GM21723 (cell line): Measurements from ENCODE around the gene TSPEAR.

Source experiments
- ATAC-seq: cut with Tn5 transposase; IDR thresholded peaks from one replicate; pipeline ENCODE4 v1.9.1; 2021; ENCODE audit warnings: mild to moderate bottlenecking, moderate library complexity; ENCODE audit not compliant: unreplicated experiment

TSPEAR gene

DNA sequence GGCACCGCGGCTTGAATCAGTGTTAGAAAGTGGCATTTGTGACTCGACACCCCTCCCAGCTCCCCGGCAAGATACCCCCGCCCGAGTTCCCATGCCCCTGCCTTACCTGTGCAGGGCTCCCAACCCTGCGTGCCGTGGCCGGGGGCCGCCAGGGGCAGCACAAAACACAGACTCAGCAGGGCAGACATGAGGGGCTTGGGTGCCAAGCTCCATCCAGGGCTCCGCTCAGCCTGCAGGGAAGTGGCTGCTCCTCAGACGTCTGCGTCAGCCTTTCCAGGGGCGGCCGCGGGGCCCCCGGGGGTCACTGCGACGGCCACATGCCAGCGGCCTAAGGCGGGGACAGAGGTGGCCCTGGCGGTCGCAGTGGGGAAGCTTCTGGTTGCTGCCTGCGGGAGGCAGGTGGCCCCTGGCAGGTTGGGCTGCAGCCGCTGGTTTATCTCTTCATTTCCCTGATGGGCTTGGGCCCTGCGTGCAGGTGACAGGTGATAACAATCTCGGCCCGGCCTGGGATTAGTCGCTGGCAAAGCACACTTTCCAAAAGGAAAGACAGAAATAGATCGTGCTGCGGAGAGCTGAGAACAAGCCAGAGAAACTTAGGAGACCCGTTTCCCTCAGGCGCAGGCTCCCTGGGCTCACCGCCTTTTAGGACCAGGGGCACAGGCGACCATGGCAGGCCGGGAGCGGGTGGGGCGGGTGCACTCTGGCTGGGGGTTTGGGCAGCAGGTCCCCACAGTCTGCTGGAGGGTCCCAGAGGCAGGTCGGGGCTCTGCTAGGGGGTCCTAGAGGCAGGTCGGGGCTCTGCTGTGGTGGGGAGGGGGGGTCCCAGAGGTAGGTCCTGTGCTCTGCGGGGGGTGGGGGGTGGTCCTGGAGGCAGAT, at the start of gene TSPEAR:
TSS of gene TSPEAR (minus strand) at position 246 of the 876 bp plus-strand sequence. CDS start at position 188, 58 bp downstream.
- no peak for ATAC-seq

DNA sequence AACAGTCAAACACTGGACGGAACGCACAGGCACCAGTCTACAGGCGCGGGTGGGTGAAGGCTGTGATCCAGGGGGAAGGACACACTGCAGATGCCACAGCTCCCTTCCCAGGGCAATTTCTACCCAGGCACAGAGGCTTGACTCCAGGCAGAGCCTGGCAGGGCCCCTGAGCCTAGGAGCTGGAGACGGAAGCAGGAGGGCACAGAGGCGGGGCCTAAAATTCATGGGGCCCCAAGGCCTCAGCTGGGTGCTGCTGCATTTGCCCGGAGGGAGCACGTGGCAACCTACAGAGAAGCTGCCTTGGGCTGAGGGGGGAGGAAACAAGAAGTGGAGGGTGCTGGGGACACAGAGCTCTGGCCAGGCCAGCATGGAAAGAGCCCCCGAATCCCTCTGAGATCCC, 49.0 kb upstream of the TSPEAR start:
- ATAC-seq, result no peak

DNA sequence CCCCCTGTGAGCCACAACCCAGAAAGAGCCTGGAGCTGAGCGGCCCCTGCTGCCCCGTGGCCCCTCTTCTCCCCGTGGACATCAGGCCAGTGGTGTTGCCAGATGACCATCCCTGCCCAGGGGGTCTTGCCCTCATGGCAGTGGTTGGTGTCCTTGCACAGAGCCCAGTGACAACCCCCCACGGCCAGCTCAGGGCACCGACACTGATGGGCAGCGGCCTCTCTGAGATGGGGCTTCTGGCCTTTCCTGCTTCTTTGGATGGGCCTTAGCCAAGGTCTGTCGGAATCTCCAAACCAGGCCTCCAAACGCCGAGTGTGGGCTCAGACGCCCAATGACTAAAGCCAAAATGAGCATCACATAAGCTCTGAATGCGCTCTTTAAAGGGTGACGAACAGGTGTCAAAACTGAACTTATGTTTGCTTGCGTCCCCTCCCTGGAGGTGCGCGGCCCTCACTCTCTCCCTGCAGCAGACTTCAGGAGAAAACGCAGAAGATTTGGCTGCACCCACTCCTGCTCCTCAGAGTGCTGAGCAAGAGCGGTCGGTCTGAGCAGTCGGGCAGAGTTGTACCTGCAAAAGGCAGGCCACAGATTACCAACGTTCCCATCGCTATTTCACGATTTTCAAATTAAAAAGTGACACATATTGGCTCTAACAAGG, 48.4 kb upstream of the TSPEAR start:
- no peak for ATAC-seq

DNA sequence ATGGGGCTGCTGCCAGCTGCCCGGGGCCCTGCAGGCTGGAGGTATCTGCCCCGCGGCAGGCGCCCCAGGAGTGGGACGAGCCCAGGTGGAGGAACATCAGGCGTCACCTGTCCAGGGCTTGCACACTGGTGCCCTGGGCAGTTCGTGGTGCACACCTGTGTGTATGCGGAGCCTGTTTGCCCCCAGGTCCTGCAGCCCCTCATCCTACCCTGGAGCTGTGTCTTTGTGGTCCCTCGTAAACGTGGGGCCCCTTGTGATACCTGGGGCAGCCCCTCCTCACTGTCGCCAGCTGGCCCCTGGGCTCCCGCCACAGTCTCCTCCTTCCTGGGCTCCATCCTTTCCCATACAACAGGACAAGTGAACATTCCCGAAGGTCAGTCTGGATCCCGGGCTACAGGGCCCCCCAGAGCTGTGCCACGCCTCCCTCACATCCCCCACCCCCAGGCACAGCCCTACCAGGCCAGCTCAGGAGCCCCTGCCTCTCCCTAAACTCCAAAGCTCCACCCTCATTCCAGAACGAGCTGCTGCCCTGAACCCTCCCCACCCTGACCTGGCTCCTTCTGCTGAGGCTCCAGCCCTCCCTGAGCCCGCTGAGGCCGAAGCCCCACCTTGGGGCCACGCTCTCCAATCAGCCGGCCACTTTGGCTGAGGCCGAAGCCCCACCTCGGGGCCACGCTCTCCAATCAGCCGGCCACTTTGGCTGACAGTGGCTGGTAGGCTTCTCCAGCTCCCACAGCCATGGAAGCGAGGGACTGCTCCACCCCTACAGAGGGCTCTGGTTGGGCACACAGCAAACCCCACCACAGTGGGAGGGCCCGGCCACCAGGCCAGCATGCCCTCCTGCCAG, 47.6 kb upstream of the TSPEAR start:
- no peak for ATAC-seq

DNA sequence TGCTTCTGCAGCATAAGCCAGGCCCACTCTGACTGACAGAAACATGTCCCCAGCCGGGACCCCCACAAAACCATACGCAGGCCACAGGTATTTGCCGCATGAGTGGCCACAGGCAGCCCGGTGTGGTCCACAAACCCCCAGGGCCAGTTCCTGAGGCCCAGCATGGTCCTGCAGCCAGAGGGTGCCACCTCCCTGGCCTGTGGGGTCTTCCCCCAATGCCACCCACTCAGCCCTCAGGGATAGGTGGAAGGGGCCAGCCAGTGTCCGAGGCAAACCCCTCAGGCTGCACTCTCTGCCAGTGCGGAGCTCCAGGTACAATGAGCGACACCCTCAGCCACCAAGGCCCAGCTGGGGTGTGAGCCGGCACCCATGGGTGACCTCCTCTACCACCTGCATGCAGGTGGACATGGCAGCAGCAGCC, 46.8 kb upstream of the TSPEAR start:
- ATAC-seq, result no peak

DNA sequence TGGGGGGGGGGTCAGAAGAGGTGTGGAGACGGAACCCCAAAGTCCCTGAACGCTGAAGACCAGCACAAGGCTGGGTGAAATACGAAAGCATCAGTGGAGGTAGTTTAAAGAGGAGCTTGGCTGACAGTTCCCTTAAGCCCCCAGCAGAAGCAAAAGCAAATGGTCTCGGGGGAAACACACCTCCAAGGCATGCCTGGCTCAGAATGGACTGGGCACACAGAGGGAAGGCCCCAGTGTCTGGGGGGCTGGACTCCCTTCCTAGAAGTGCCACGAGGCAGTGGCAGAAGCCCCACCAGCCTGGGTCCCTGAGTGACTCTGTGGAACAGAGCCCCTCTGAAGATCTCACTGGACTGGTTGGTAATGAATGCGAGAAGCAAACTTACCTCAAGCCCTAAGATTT, 46.4 kb upstream of the TSPEAR start:
- no peak for ATAC-seq

DNA sequence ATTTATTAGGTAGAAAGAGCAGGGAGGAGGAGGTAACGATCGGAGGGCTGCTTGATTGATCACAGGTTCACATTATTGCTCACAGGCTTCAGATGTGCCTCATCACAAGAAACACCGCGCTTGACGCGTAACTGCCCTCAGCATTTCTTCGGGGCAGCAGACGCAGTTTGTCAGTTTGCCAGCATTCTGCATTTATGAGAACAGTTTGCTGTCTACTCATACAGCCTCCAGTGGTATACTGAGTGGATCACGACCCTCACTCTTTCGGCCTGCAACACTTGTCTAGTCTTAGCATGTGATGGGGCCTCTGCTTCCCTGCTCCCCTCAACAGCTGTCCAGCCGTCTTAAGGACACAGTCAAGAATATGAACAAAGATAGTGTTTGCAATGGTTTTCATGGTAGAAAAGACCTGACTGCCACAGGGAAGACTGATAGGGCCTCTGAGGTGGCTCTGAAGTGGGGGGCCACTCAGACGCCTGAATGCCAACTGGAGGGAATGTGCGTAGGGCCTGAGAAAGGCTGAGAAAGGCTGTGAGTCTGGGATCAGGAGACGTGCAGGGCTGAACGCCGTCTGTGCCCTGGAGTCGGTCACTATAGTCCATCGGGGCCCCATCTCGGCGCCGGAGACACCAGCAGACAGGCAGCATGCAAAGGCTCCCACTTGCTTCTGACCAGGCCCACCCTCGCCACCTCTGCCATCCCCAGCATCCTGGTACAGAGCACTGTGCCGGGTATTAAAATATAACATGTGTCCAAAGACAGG, 45.2 kb upstream of the TSPEAR start:
- no peak for ATAC-seq

DNA sequence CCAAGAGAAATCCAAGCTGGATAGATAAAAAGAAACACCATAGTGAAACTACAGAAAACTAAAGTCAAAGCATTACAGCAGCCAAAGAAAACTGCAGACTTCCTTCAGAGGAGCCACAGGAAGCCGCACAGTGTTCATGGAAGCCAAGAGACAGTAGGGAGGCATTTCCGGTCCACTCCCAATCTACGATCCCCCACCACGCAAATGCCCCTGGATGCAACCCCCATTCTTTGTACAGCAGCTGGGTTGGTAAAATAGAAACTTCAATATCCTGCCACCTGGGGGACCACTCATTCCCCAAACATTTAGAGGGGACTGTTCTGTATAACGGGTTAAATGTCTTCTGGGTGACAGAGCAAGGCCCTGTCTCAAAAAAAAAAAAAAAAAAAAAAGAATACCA, 43.9 kb upstream of the TSPEAR start:
- no peak for ATAC-seq

DNA sequence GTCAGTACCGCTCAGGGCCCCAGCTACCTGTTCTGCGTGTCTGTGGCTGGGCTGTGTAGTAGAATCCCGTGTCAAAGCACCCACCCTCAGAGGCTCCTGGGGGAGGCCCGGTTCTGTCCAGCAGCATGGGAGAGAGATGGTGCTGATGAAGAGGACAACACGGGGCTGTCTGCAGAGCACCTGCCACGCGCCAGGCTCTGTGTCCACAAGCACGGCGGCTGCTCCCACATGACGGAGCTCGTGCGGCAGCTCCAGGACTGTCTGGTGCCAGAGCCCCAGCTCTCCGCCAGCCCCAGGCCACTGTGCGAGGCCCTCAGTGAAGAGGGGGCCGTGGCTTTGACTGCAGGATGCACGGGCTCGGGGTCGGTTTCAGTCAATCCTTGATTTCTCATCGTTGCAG, 42.0 kb upstream of the TSPEAR start:
- no peak for ATAC-seq

DNA sequence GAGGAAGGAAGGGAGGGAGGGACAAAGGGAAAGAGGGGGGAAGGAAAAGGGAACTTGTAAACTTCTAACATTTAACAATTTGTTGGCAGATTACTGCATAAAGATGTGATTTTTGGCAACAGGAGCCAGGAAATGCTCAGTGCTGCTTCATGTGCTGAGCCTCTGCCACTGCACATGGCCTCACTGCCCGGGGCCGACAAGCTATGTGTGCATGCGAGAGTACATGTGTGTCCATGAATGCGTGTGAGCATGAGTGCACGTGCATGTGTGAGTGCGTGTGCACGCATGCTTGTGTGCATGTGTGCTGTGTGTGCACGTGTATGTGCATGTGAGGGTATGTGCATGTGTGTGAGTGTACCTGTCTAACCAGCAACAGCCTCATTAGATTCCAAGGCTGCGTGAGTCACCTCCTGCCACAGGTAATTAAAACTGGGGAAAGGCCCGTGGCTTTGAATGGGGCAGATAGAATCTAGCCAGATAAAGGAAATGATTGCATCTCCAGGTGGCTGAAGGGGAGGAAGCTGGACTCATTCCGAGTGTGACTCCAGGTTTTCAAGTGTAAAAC, 41.4 kb upstream of the TSPEAR start:
- no peak for ATAC-seq

DNA sequence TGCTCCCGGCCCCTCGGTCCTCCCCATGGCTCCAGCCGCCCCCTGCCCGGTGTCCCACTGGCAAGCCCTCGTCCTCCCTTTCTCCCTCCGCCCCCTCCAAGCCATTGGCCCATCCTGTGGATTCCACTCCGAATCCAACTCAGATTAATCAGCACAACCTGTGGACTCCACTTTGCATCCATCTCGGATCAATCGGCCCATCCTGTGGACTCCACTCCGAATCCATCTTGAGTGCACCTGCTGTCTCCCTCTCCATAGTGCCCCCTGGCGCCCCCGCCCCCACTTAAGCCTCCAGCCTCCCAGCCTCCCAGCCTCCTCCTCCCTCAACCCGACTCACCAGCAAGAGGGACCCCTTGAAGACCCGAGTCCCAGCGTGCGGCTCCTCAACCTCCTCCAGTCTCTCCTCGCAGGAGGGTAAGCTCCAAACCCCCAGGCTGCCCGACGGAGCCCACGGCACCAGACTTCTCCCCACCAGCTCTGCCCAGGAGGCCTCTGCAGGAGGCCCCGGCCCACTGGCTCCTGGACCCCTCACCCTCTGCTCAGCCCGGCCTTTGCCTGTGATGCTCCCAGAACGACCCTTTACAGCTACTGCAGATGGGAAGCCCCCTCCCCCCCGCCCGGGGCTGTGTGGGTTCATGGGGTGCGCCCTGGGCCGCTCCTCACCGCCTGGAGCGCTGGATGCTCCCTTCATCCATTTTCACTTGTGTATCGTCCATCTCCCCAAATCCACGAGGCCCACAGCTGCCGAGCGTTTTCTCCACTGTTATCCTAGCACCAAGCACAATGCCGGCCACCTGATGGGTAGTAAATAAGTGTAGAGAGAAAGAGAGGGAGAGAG, 40.6 kb upstream of the TSPEAR start:
- no peak for ATAC-seq

DNA sequence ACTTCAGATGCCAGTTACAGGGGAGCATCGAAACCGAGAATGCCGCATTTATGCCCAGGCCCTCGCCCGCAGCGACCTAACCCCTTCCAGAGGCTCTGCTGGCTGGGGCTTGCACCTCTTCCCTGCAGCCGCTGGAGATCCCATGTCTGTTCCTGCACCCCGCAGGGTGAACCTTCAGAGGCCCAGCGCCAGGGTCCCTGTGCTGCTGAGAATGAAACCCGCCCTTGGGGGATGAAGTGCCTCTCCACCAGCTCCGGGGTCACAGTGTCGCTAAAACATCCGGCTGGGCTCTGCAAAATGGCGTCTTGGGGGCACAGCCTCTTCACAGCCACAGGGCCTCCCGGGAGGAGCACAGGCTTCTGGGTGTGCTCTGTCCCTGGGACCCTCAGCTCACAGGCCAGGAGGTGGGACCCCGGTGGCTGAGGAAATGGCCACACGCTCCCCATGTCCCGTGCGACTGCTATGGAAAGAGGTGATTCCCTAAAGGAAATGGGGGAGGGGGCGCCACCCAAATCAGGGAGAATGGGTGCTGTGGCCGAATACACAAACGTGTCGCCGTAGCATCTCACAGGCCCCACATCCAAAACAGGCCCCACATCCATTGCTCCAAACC, 39.9 kb upstream of the TSPEAR start:
- ATAC-seq, result no peak

DNA sequence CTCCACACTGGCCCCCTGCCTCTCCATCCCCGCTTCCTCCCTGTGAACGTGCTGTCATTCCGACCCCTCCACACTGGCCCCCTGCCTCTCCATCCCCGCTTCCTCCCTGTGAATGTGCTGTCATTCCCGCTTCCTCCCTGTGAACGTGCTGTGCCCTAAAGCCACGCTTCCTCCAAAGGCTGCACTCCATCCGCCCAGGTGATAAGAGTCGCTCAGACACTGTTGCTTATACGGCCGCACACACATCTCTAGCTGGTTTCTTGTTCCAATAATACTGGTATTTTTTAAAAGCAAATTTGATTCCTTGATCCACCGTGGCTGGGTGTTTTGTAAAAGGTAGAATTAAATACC, 39.3 kb upstream of the TSPEAR start:
- ATAC-seq, result no peak

DNA sequence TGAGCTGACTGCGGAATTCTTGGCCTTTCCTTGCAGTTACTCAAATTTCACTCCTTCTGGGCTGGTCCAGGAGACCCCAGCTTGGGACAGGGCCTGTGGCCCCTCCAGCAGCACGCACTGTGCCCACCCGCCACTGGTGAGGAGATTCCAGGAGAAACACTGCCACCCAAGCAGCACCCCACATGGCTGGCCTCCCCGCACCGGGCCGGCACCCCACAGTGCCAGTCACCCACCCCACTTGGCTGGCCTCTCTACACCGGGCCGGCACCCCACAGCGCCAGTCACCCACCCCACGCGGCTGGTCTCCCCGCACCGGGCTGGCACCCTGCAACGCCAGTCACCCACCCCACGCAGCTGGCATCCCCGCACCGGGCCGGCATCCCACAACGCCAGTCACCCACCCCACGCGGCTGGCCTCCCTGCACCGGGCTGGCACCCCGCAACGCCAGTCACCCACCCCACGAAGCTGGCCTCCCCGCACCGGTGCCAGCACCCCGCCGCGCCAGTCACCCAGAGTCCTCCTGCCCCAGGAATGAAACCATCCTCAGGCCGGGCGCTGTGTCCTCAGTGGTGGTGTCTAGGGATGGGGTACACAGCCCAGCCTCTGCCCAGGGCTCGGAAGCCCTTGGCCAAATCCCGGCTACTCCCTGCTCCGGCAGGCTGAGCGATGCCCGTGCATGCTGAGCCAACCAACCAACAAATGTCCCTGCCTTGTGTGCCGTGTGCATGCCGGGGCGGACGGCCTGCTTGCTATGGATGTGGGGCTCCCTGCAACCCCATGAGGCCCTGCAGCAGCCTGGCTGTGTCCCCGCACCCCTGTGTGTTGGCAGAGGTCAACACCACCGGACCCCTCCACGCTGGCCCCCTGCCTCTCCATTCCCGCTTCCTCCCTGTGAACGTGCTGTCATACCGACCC, 38.6 kb upstream of the TSPEAR start:
- ATAC-seq, result no peak

DNA sequence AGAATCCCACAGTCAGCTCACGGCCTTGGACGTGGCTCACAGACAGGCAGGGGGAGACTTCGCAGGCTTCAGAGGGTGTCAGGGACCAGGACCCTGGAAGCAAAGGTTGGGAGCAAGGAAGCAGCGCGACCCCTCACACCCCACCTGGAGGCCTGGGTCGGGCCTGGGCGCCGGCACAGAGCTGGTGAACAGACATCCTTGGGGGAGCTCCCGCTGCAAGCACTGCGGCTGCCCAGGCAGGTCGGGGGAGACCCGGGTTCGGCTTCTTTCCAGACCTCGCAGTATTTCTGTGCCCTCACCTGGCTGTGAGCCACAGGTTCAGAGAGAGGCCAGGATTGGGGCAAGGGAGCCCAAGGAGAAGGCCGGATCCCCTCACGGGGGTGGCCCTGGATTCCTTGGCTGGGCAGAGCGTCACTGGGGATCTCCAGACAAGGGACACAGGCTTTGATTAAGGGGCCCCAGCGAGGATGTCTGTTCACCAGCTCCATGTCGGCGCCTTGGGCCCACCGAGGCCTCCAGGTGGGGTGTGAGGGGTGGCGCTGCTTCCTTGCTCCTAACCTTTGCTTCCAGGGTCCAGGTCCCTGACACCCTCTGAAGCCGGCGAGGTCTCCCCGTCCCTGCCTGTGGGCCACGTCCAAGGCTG, 37.9 kb upstream of the TSPEAR start:
- ATAC-seq, result no peak

DNA sequence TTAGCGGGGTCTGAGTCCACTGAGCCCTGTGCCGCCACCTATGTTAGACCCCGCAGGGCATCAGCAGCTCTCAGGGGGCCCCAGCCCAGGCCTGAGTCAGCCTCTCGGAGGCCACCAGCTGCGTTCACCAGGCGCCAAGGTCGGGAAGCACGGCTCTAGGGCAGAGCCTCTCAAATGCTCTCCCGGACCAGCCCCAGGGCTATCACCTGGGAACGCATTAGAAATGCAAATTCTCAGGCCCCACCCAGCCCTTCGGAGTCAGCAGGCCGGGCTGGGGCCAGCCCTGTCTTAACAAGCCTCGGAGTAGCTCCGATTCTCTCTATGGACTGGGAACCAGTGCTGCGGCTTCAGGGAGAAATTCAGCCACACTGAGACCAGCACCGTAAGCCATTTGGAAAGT, 37.2 kb upstream of the TSPEAR start:
- no peak for ATAC-seq

DNA sequence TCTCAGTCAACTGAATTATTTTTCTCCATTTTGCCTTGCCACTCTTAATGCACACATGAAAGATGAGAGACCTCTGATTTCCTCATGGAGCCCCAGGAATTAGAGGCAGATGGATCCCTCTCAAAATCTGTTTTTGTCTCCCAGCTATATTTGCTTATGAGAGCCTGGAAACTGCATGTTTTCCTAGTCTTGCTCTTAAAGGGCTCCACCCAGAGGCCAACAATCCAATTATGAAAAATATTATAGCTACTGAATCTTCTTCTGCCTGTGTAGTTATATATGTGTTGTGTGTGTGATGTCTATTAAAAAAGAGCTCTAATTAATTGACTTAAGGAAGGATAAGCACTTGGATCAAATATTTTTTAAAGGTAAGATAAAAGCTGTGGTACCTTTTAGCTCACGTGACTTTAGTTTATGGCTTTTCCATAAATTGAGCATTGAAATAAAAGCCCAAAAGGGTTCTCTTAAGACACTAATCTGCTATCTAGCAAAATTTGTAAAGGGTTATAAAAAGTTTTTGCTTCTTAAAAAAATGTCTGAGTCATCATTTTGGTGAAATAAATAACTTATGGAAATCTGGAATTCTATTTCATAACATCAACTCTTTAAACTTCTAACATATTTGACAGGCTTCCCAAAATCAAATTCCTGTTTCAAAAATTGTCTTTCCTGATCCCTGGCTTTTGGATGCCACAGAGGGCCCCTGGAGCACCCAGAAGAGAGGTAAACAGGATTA, 31.2 kb upstream of the TSPEAR start:
- no peak for ATAC-seq
